NB4 (cell line): ENCODE results near the gene CCDC154.

Experiments
- MAX ChIP-seq: IDR thresholded peaks from 2 replicates; pipeline ENCODE4 v1.6.1; 2011; ENCODE audit warnings: low read depth, low read length
- MYC ChIP-seq: IDR thresholded peaks from 2 replicates; pipeline ENCODE4 v1.6.1; 2011; ENCODE audit warnings: low read depth, low read length
- POLR2A ChIP-seq: IDR thresholded peaks from 2 replicates; pipeline ENCODE4 v1.6.1; 2011; ENCODE audit warnings: mild to moderate bottlenecking; ENCODE audit not compliant: insufficient read length; ENCODE audit errors: extremely low read depth
- TF ChIP-seq, protein P1 (sequence below): IDR thresholded peaks from one replicate; pipeline ENCODE4 v1.5.1; 2012; ENCODE audit warnings: low read depth, low read length

GRCh38 chr16:1458977-1459341, 14.6 kb upstream of the CCDC154 start:
- TF ChIP-seq, protein P1, sequence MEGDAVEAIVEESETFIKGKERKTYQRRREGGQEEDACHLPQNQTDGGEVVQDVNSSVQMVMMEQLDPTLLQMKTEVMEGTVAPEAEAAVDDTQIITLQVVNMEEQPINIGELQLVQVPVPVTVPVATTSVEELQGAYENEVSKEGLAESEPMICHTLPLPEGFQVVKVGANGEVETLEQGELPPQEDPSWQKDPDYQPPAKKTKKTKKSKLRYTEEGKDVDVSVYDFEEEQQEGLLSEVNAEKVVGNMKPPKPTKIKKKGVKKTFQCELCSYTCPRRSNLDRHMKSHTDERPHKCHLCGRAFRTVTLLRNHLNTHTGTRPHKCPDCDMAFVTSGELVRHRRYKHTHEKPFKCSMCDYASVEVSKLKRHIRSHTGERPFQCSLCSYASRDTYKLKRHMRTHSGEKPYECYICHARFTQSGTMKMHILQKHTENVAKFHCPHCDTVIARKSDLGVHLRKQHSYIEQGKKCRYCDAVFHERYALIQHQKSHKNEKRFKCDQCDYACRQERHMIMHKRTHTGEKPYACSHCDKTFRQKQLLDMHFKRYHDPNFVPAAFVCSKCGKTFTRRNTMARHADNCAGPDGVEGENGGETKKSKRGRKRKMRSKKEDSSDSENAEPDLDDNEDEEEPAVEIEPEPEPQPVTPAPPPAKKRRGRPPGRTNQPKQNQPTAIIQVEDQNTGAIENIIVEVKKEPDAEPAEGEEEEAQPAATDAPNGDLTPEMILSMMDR: no peak
- no peak for TF ChIP-seq POLR2A
- TF ChIP-seq MYC: no peak
- no peak for TF ChIP-seq MAX
